ENCODE results near the gene ATP9B.

- TF ChIP-seq CTCF (conservative IDR thresholded peaks at IDR 0.05 in 1 of 2, IDR thresholded peaks at IDR 0.05 in 1 of 2; ENCODE audit: extremely low read depth in 1 of 2, insufficient read depth in 1 of 2, low read depth in 1 of 2, low read length in 2 of 2) = no peak
- no peak for TF ChIP-seq EZH2 (IDR thresholded peaks at IDR 0.05; ENCODE audit: borderline replicate concordance, low read length)
Observed at GRCh38 chr18:79069717-79070151, 540 bp downstream of the ATP9B start.
